ENCODE results near the gene CFAP61. TPM values are rescaled to one million over a fixed set of nuclear protein-coding genes. Genes with fewer than 3 reads are reported as not detected.

CFAP61 gene
- total RNA-seq, 1 donor from 2014 or later: not detected

DNA sequence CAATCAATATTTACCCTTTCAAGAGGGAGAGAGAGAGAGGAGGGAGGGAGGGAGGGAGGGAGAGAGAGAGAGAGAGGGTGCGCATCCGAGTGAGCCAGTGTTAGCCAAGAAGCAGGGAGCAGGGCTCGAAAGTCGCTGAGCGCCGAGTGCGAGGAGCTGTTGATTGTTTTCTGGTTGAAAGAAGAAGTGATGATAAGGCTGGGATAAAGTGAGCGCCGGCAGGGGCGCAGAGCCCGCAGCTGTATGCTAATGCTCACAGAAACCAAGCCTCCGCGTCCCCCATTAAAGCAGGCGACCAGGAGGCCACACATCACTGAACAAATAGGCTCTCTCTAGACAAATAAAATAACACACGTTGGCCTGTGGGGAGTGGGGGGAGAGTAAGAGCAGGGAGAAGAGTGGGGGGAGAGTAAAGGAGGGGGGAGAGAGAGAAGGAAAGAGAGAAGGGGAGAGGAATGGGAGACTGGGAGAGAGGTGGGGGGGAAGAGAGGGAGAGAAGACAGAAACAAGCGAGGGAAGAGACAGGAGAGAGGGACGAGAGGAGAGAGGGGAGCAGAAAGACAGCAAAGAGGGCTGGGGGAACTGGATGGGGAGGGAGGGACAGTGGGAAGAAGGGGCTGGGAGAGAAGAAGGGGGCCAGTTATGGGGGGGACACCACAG lies 310.6 kb downstream of the CFAP61 start:
- H3K27ac Mint-ChIP-seq: no peak overlapping the region
- H3K4me3 Mint-ChIP-seq: peak overlapping the region; percentile 19
- intact Hi-C loops (cut with micrococcal nuclease): loop anchor here (5.0 kb wide), 1 partner anchor 281 kb away; no protein-coding TSS in a partner anchor

DNA sequence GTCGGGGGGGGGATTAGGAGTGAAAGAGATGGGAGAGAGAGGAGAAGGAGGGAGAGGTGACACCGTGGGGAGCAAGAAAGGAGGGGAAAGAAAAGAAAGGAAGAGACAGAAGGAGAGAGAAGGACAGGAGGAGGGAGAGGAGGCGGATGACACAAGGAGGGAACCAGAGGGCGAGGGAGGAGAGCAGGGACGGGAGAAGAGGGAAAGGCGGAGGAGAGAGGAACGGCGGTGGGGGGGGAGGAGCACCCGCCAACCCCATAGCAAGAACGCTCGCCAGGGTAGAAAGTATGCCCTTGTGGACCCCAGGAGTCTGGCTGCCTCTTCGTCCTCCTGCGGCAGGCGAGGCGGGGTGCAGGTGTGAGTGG lies 311.1 kb downstream of the CFAP61 start:
- Mint-ChIP-seq H3K9me3 (no peaks in the 10 kb centered on the region), H3K4me3 (no peak overlapping the region), H3K36me3 (ENCODE audit: low read depth) (no peaks in the 10 kb centered on the region), H3K27me3 (ENCODE audit: insufficient read depth) (peaks cover 63% of the 10 kb centered on the region), H3K27ac (peak overlapping the region; percentile 69), H3K4me1 (ENCODE audit: low read depth) (peaks cover 34% of the 10 kb centered on the region)
- intact Hi-C loops (cut with micrococcal nuclease): loop anchor here (5.0 kb wide), 1 partner anchor 281 kb away; no protein-coding TSS in a partner anchor
- no peak for DNase-seq (ENCODE audit: low spot score)

More for the DNA sequence above, 310.6 kb downstream of the CFAP61 start:
- no peak for DNase-seq (ENCODE audit: low spot score)
- peaks cover 63% of the 10 kb centered on the region for H3K27me3 Mint-ChIP-seq (ENCODE audit: insufficient read depth)
- no peaks in the 10 kb centered on the region for H3K9me3 Mint-ChIP-seq
- H3K36me3 Mint-ChIP-seq (ENCODE audit: low read depth): no peaks in the 10 kb centered on the region
- peaks cover 34% of the 10 kb centered on the region for H3K4me1 Mint-ChIP-seq (ENCODE audit: low read depth)

DNA sequence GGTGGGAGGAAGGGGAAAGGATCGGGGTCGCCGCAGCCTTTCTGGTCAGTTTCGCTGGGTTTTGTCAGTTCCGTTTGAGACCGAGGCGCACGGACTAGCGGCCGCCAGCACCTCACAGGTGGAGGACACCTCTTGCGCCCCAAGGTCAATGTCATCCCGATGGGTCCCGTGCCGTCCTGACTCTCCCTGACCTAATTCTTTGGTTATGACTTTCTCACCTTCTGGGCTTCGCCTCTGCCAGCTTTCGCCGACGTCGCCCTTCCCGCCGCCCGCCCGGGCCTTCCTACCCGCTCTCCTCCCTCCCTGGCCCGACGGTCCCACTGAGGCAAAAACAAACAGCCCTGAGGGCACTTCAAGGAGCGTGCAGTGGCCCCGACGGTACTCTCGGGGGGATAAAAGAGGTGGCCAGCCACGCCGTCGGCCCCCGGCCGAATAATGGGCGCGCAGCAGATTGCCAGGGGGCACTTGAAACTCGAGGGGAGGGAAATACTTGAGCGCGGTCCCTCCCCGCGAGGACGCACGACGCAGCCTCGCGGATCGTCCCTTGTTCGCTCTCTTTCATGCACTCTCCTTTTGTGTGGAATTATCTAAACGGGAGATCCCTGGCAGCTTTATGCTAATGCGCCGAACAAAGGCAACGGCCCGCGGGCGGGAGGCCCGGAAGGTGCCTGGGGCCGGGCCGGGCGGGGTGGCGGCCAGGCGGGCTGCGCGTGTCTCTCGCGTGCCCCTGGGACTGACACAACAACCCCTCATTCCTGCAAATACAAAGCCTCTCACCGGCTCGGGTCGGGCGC lies 311.7 kb downstream of the CFAP61 start:
- H3K27ac Mint-ChIP-seq: peak overlapping the region; percentile 44

DNA sequence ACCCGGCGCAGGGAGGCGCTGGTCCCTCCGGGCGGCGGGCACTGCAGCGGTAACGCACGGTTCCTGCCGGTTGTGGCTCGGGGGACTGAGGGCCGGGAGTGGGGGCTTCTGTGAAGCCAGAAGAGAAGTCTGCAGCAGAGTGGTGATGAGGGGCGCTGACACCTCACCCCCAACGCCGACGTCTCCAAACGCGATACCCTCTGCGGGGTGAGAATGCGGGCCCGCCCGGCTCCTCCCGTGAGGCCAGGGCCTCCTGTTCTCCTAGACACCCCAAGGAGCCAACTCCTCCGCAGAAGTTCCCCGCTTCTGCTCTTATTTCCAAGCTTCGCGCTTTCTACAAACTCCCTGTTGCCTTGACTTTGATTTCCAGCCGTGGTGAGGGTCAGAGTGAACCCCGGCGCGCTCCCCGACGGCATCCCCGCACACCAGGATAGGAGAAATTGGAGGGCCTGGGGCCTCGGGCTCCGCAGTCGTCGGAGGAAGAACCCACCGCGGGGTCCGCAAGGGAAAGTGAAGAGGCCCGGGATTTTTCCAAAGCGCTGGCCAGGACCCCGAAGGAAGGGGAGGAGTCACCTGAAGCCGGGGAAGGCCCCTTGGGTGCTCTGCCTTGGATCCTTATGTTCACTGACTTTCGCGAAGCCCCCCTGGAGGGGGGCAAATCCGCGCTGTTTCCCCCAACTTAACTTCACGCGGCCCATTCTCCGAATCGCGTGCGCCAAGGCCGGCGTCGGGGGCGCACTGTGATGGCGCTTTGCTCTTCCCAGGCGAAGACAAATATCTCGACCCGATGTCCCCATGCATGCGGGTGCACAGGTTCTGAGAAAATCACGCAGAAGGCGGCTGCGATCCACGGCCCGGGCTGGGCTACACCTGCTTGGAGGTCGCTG lies 312.5 kb downstream of the CFAP61 start:
- H3K4me3 Mint-ChIP-seq: no peak overlapping the region
- H3K27ac Mint-ChIP-seq: peak overlapping the region; percentile 70
- DNase-seq (ENCODE audit: low spot score): no peak
- H3K9me3 Mint-ChIP-seq: no peaks in the 10 kb centered on the region
- intact Hi-C loops (cut with micrococcal nuclease): loop anchor here (5.0 kb wide), 1 partner anchor 283 kb away; no protein-coding TSS in a partner anchor
- peaks cover 57% of the 10 kb centered on the region for H3K27me3 Mint-ChIP-seq (ENCODE audit: insufficient read depth)
- peaks cover under 1% of the 10 kb centered on the region for H3K36me3 Mint-ChIP-seq (ENCODE audit: low read depth)
- H3K4me1 Mint-ChIP-seq (ENCODE audit: low read depth): peaks cover 32% of the 10 kb centered on the region

More for the DNA sequence above, 311.7 kb downstream of the CFAP61 start:
- peaks cover 34% of the 10 kb centered on the region for H3K4me1 Mint-ChIP-seq (ENCODE audit: low read depth)
- no peak for DNase-seq (ENCODE audit: low spot score)
- no peaks in the 10 kb centered on the region for H3K9me3 Mint-ChIP-seq
- no peaks in the 10 kb centered on the region for H3K36me3 Mint-ChIP-seq (ENCODE audit: low read depth)
- no peak overlapping the region for H3K4me3 Mint-ChIP-seq
- peaks cover 60% of the 10 kb centered on the region for H3K27me3 Mint-ChIP-seq (ENCODE audit: insufficient read depth)
- intact Hi-C loops (cut with micrococcal nuclease): loop anchor here (5.0 kb wide), 1 partner anchor 282 kb away; no protein-coding TSS in a partner anchor

GRCh38 chr20:20365480-20366161 lies 313.3 kb downstream of the CFAP61 start:
- intact Hi-C loops (cut with micrococcal nuclease): loop anchor here (2.0 kb wide), 1 partner anchor 1029 kb away; no protein-coding TSS in a partner anchor
- H3K4me3 Mint-ChIP-seq: peak overlapping the region; percentile 28
- H3K27me3 Mint-ChIP-seq (ENCODE audit: insufficient read depth): peaks cover 60% of the 10 kb centered on the region
- no peak for DNase-seq (ENCODE audit: low spot score)
- peaks cover 30% of the 10 kb centered on the region for H3K4me1 Mint-ChIP-seq (ENCODE audit: low read depth)
- peak overlapping the region; percentile 70 for H3K27ac Mint-ChIP-seq
- H3K9me3 Mint-ChIP-seq: no peaks in the 10 kb centered on the region
- peaks cover 4% of the 10 kb centered on the region for H3K36me3 Mint-ChIP-seq (ENCODE audit: low read depth)

- peak overlapping the region; percentile 51 for H3K4me3 Mint-ChIP-seq
- H3K27ac Mint-ChIP-seq: peak overlapping the region; percentile 73
- DNase-seq (ENCODE audit: low spot score): no peak
- intact Hi-C loops (cut with micrococcal nuclease): loop anchor here (2.0 kb wide), 1 partner anchor 1028 kb away; no protein-coding TSS in a partner anchor
- no peaks in the 10 kb centered on the region for H3K9me3 Mint-ChIP-seq
- H3K36me3 Mint-ChIP-seq (ENCODE audit: low read depth): peaks cover 10% of the 10 kb centered on the region
- H3K4me1 Mint-ChIP-seq (ENCODE audit: low read depth): peaks cover 33% of the 10 kb centered on the region
- peaks cover 62% of the 10 kb centered on the region for H3K27me3 Mint-ChIP-seq (ENCODE audit: insufficient read depth)
Observed at GRCh38 chr20:20366551-20366875, 314.2 kb downstream of the CFAP61 start.

DNA sequence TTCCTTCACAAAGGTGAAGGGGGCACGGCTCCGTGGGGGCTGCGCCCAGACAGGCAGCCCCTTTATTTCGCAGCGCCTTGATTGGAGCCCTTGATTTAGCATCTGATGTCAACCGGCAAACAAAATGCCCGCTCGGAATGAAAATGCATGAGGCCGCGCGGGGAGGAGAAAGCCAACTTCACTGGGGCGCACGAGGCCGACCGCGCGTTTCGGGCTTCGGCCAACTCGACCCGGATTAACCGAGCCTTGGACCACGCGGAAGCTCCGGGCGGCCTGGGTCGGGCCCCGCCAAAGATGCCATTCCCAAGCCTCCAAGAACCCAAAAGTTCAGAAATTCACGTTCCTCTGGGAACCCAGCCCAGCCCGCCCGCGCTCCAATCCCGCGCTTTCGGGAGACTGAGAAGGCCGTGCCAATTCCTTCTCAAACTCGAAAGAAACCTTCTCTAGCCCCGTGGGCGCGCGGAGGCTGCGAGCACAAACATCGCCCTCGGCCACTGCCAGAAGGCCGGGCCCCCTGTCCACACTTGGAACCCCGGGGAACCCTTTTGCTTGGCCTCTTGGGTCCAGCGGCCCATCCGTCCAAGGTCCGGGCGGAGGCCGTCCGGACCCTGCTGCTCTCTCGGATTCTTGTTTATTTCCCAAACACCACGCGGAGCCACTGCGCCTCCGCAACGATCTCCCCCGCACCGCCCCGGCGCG lies 314.7 kb downstream of the CFAP61 start:
- Mint-ChIP-seq H3K4me1 (ENCODE audit: low read depth) (peaks cover 35% of the 10 kb centered on the region), H3K27ac (no peak overlapping the region), H3K36me3 (ENCODE audit: low read depth) (peaks cover 12% of the 10 kb centered on the region), H3K27me3 (ENCODE audit: insufficient read depth) (peaks cover 62% of the 10 kb centered on the region), H3K4me3 (peak overlapping the region; percentile 83), H3K9me3 (no peaks in the 10 kb centered on the region)
- DNase-seq (ENCODE audit: low spot score): no peak
- intact Hi-C loops (cut with micrococcal nuclease): loop anchor here (2.0 kb wide), 1 partner anchor 1028 kb away; no protein-coding TSS in a partner anchor

DNA sequence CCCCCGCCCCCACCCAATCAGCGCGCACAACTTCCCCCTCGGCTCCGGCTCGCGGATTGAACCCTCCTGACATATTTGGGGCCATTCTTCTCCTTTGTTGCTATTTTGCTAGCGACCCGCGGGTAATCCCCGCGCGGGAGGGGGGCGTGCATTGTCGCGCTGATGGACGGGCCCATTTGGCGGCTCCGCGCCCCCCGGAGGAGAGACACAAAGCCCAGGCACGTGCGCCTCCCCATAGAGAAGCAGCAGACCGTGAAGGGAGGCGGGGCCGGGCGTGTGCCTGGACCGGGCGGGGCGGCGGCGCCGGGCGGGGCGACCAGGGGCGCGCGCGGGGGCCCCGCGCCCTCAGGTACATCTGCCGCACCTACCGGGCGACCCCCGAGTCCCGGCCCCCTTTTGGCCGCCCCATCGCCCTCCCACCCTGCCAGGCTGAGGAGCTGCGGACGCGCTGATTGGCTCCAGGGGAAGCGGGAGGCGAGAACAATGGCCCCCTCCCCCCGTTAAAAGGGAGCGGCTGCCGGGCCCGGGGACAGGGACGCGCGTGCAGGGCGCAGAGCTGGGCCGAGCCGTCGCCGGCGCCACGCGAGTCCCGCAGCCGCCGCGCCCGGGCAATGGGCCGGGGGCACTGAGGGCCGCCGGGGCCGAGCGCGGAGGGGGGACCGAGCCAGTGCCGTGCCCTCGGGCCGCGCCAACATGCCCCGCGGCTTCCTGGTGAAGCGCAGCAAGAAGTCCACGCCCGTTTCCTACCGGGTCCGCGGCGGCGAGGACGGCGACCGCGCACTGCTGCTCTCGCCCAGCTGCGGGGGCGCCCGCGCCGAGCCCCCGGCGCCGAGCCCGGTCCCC lies 315.5 kb downstream of the CFAP61 start, which contains the start of gene INSM1:
TSS of gene INSM1 (plus strand) at position 530 of the 843 bp plus-strand sequence. CDS start at position 694, 164 bp downstream.
- peaks cover 29% of the 10 kb centered on the region for H3K4me1 Mint-ChIP-seq (ENCODE audit: low read depth)
- intact Hi-C loops (cut with micrococcal nuclease): loop anchor here (2.0 kb wide), 1 partner anchor 1027 kb away; no protein-coding TSS in a partner anchor
- H3K27ac Mint-ChIP-seq: peak within 1 kb of the TSS; percentile 90

DNA sequence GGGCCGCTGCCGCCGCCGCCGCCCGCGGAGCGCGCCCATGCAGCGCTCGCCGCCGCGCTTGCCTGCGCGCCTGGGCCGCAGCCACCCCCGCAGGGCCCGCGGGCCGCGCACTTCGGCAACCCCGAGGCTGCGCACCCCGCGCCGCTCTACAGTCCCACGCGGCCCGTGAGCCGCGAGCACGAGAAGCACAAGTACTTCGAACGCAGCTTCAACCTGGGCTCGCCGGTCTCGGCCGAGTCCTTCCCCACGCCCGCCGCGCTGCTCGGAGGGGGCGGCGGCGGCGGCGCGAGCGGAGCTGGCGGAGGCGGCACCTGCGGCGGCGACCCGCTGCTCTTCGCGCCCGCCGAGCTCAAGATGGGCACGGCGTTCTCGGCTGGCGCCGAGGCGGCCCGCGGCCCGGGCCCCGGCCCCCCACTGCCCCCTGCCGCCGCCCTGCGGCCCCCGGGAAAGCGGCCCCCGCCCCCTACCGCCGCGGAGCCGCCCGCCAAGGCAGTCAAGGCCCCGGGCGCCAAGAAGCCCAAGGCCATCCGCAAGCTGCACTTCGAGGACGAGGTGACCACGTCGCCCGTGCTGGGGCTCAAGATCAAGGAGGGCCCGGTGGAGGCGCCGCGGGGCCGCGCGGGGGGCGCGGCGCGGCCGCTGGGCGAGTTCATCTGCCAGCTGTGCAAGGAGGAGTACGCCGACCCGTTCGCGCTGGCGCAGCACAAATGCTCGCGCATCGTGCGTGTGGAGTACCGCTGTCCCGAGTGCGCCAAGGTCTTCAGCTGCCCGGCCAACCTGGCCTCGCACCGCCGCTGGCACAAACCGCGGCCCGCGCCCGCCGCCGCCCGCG lies 316.3 kb downstream of the CFAP61 start:
- H3K4me3 Mint-ChIP-seq: no peak overlapping the region
- H3K27me3 Mint-ChIP-seq (ENCODE audit: insufficient read depth): peaks cover 57% of the 10 kb centered on the region
- intact Hi-C loops (cut with micrococcal nuclease): no loop called here
- no peaks in the 10 kb centered on the region for H3K9me3 Mint-ChIP-seq
- H3K36me3 Mint-ChIP-seq (ENCODE audit: low read depth): peaks cover 13% of the 10 kb centered on the region
- no peak for DNase-seq (ENCODE audit: low spot score)
- H3K4me1 Mint-ChIP-seq (ENCODE audit: low read depth): peaks cover 28% of the 10 kb centered on the region
- no peak overlapping the region for H3K27ac Mint-ChIP-seq

More for the DNA sequence above, 315.5 kb downstream of the CFAP61 start, which contains the start of gene INSM1:
- peak within 1 kb of the TSS; percentile 83 for H3K4me3 Mint-ChIP-seq
- no peak for DNase-seq (ENCODE audit: low spot score)
- peaks cover 61% of the 10 kb centered on the region for H3K27me3 Mint-ChIP-seq (ENCODE audit: insufficient read depth)
- no peaks in the 10 kb centered on the region for H3K9me3 Mint-ChIP-seq
- H3K36me3 Mint-ChIP-seq (ENCODE audit: low read depth): peaks cover 13% of the 10 kb centered on the region
